ENCODE results near the gene PBRM1.

DNA sequence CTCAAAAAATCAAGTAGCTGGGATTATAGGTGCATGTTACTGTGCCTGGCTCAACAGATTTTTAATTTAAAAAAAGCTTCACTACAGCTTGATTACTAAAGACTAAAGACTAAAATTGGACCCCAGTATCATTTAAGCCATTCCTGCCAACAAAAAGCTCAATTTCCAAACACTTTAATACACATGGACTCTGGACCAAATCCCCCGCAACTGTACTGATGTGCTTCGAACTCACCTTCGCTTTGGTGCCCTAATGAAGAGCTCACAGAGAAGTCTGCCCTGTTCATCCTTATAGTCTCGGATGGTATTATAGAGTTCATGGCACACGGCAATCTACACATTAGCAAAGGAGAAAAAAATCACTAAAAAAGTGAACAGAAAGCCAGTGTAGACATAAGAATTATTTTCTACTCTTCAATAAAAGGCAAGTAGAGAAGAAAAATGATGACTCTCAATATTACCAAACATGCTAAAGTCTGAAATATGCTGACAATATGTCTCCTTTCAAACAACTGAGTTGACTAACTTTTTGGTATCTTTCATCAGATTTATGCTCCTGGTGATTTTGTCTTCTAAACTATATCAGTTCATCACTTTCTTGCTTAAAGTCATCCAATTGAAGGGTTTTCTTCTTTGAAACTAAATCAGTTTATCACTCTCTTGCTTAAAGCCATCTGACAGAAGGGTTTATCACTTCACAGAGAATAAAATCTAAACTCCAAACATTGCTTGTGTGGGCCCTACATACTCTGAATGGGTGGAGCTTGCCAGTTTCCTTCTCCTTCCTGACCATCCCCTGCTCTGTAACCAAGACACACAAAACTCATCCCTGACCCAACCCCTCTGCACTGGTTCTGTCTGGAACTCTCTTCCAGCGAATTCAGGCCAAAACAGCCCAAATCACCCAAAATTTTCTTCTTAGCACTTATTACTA lies 7.2 kb downstream of the PBRM1 start:
- TF ChIP-seq SP1 (IDR thresholded peaks at IDR 0.05) (no peak), SP1 (CRISPR knock-in tag; IDR thresholded peaks at IDR 0.05) (no peak), ZNF160 (CRISPR knock-in tag; IDR thresholded peaks at IDR 0.05) (no peak)
- TF ChIP-seq, protein P1, sequence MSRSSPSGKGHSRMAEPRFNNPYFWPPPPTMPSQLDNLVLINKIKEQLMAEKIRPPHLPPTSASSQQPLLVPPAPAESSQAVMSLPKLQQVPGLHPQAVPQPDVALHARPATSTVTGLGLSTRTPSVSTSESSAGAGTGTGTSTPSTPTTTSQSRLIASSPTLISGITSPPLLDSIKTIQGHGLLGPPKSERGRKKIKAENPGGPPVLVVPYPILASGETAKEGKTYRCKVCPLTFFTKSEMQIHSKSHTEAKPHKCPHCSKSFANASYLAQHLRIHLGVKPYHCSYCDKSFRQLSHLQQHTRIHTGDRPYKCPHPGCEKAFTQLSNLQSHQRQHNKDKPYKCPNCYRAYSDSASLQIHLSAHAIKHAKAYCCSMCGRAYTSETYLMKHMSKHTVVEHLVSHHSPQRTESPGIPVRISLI (CRISPR knock-in tag; IDR thresholded peaks at IDR 0.05; ENCODE audit: borderline replicate concordance) = no peak
